Stimulated activated CD8-positive, alpha-beta memory T cell treated with anti-CD3 and anti-CD28 coated beads, Interleukin-4, amount 100 ng/mL, for 4 hours (primary cell): ENCODE measurements around the gene DLGAP3.

Experiments used
- DNase-seq, 2 donors: peaks; one replicate each; pipeline ENCODE4 v3.0.0-alpha.2; 2020; ENCODE audit warnings: low read depth in 2 of 2, low spot score in 1 of 2

The DLGAP3 gene

GRCh38 chr1:34906222-34906621 lies 23.2 kb downstream of the DLGAP3 start:
- no peak for DNase-seq

- DNase-seq = no peak
Measured at GRCh38 chr1:34905098-34905459, 24.4 kb downstream of the DLGAP3 start.

GRCh38 chr1:34904236-34905097 lies 25.0 kb downstream of the DLGAP3 start:
- DNase-seq = no peak

GRCh38 chr1:34901919-34902318 lies 27.5 kb downstream of the DLGAP3 start:
- no peak for DNase-seq

GRCh38 chr1:34900775-34901502 lies 28.5 kb downstream of the DLGAP3 start:
- DNase-seq = no peak

- DNase-seq = no peak
Measured at GRCh38 chr1:34899906-34900305, 29.5 kb downstream of the DLGAP3 start.

GRCh38 chr1:34899471-34899870 lies 30.0 kb downstream of the DLGAP3 start:
- DNase-seq = no peak

GRCh38 chr1:34898330-34898761 lies 31.1 kb downstream of the DLGAP3 start:
- no peak for DNase-seq

GRCh38 chr1:34896612-34897011 lies 32.8 kb downstream of the DLGAP3 start:
- no peak for DNase-seq

- DNase-seq = no peak
Measured at GRCh38 chr1:34889705-34890104, 39.7 kb downstream of the DLGAP3 start.

- DNase-seq = no peak
Measured at GRCh38 chr1:34887593-34887992, 41.9 kb downstream of the DLGAP3 start.

GRCh38 chr1:34885405-34886247 lies 43.8 kb downstream of the DLGAP3 start:
- DNase-seq = no peak

- DNase-seq = no peak
Measured at GRCh38 chr1:34884961-34885360, 44.5 kb downstream of the DLGAP3 start.

GRCh38 chr1:34884536-34884935 lies 44.9 kb downstream of the DLGAP3 start:
- no peak for DNase-seq

- DNase-seq = no peak
Measured at GRCh38 chr1:34879230-34879629, 50.2 kb downstream of the DLGAP3 start.

GRCh38 chr1:34876406-34876805 lies 53.0 kb downstream of the DLGAP3 start:
- DNase-seq = no peak

- no peak for DNase-seq
Measured at GRCh38 chr1:34874296-34874952, 55.0 kb downstream of the DLGAP3 start.

- DNase-seq = no peak
Measured at GRCh38 chr1:34872133-34872503, 57.3 kb downstream of the DLGAP3 start.

GRCh38 chr1:34871443-34872132 lies 57.9 kb downstream of the DLGAP3 start:
- DNase-seq = no peak

GRCh38 chr1:34870395-34870794 lies 59.1 kb downstream of the DLGAP3 start:
- DNase-seq = no peak
